ENCODE results near the gene MAPK13.

- TF ChIP-seq CTCF (tag by site-specific recombination; IDR thresholded peaks at IDR 0.05) = no peak
- TF ChIP-seq ZNF26 (tag by site-specific recombination; IDR thresholded peaks at IDR 0.05) = no peak
- TF ChIP-seq ZNF394 (tag by site-specific recombination; IDR thresholded peaks at IDR 0.05; ENCODE audit: borderline replicate concordance) = no peak
- TF ChIP-seq ZNF211 (tag by site-specific recombination; IDR thresholded peaks at IDR 0.05; ENCODE audit: low read depth) = no peak
- no peak for TF ChIP-seq ZNF843 (tag by site-specific recombination; IDR thresholded peaks at IDR 0.05)
These were observed 25.5 kb upstream of the MAPK13 start for GRCh38 chr6:36104836-36105235.

All from HEK293 (cell line).